MM.1S (cell line): Measurements from ENCODE around the gene VAV3.

Experiments used
- DNase-seq: peaks from one replicate; pipeline ENCODE4 v3.0.0-alpha.2; 2015
- H2AFZ ChIP-seq: fragments of 300-600 bp; sonication (generic); 2 replicates; pipeline ENCODE4 v1.6.0; 2016; ENCODE audit warnings: antibody characterized with exemption, low read length
- H3F3A ChIP-seq: fragments of 300-600 bp; sonication (generic); 2 replicates; pipeline ENCODE4 v1.6.1; 2016; ENCODE audit warnings: mild to moderate bottlenecking, antibody characterized with exemption, low read length, moderate library complexity, mixed read lengths; ENCODE audit not compliant: insufficient read depth
- H3K27ac ChIP-seq: fragments of 300-600 bp; sonication (generic); 2 replicates; pipeline ENCODE4 v1.5.1; 2016; ENCODE audit warnings: mild to moderate bottlenecking, low read length
- H3K27me3 ChIP-seq: fragments of 300-600 bp; sonication (generic); replicated peaks from 2 replicates; pipeline ENCODE4 v1.6.0; 2016; ENCODE audit warnings: low read length; ENCODE audit not compliant: insufficient read depth
- H3K36me3 ChIP-seq: fragments of 300-600 bp; sonication (generic); replicated peaks from 2 replicates; pipeline ENCODE4 v1.6.1; 2016; ENCODE audit warnings: mild to moderate bottlenecking, low read length, mixed read lengths; ENCODE audit not compliant: insufficient read depth
- H3K4me1 ChIP-seq: fragments of 300-600 bp; sonication (generic); 2 replicates; pipeline ENCODE4 v1.6.1; 2016; ENCODE audit warnings: low read length, mixed read lengths
- H3K4me2 ChIP-seq: fragments of 300-600 bp; sonication (generic); 2 replicates; pipeline ENCODE4 v1.6.0; 2016; ENCODE audit warnings: low read depth, low read length
- H3K4me3 ChIP-seq: fragments of 300-600 bp; sonication (generic); 2 replicates; pipeline ENCODE4 v1.5.1; 2016; ENCODE audit warnings: low read length, mixed read lengths
- H3K79me2 ChIP-seq: fragments of 300-600 bp; sonication (generic); 2 replicates; pipeline ENCODE4 v1.6.1; 2016; ENCODE audit warnings: mixed run types, low read length, mixed read lengths
- H3K9ac ChIP-seq: fragments of 300-600 bp; sonication (generic); 2 replicates; pipeline ENCODE4 v1.6.1; 2016; ENCODE audit warnings: low read length, mixed read lengths
- H3K9me2 ChIP-seq: fragments of 300-600 bp; sonication (generic); replicated peaks from 2 replicates; pipeline ENCODE4 v1.6.1; 2016; ENCODE audit warnings: mild to moderate bottlenecking, low read length, mixed read lengths; ENCODE audit not compliant: insufficient read depth
- H3K9me3 ChIP-seq: fragments of 300-600 bp; sonication (generic); replicated peaks from 2 replicates; pipeline ENCODE4 v1.6.1; 2016; ENCODE audit warnings: mild to moderate bottlenecking, low read length, mixed read lengths; ENCODE audit not compliant: insufficient read depth
- H4K20me1 ChIP-seq: fragments of 300-600 bp; sonication (generic); 2 replicates; pipeline ENCODE4 v1.6.1; 2016; ENCODE audit warnings: mild to moderate bottlenecking, low read length, moderate library complexity, mixed read lengths; ENCODE audit not compliant: insufficient read depth
- EZH2 ChIP-seq: fragments of 300-600 bp; sonication (generic); optimal IDR thresholded peaks from 2 replicates; pipeline ENCODE3; 2017; ENCODE audit warnings: low read depth, mild to moderate bottlenecking, antibody characterized with exemption, low read length, mixed read lengths
- EZH2phosphoT487 ChIP-seq: fragments of 300-600 bp; sonication (generic); IDR thresholded peaks from 2 replicates; pipeline ENCODE4 v1.6.1; 2018; ENCODE audit warnings: antibody characterized with exemption, low read length
- TF ChIP-seq, protein P1 (sequence below): fragments of 300-600 bp; sonication (generic); IDR thresholded peaks from 2 replicates; pipeline ENCODE4 v1.5.1; 2016; ENCODE audit warnings: antibody characterized with exemption, low read length, mixed read lengths

VAV3 gene

GRCh38 chr1:107555578-107555977 lies 409.4 kb downstream of the VAV3 start:
- Histone ChIP-seq H3K9me3 (no peaks in the 10 kb centered on the region), H3K4me2 (no peak overlapping the region), H3K27ac (no peak overlapping the region), H3K9me2 (no peaks in the 10 kb centered on the region), H3F3A (no peaks in the 10 kb centered on the region), H2AFZ (no peak overlapping the region), H3K36me3 (no peaks in the 10 kb centered on the region), H3K4me3 (no peak overlapping the region), H3K27me3 (no peaks in the 10 kb centered on the region), H3K4me1 (no peaks in the 10 kb centered on the region), H3K9ac (no peak overlapping the region), H3K79me2 (no peaks in the 10 kb centered on the region), H4K20me1 (no peaks in the 10 kb centered on the region)
- TF ChIP-seq EZH2 (no peak), EZH2phosphoT487 (no peak)
- TF ChIP-seq, protein P1, sequence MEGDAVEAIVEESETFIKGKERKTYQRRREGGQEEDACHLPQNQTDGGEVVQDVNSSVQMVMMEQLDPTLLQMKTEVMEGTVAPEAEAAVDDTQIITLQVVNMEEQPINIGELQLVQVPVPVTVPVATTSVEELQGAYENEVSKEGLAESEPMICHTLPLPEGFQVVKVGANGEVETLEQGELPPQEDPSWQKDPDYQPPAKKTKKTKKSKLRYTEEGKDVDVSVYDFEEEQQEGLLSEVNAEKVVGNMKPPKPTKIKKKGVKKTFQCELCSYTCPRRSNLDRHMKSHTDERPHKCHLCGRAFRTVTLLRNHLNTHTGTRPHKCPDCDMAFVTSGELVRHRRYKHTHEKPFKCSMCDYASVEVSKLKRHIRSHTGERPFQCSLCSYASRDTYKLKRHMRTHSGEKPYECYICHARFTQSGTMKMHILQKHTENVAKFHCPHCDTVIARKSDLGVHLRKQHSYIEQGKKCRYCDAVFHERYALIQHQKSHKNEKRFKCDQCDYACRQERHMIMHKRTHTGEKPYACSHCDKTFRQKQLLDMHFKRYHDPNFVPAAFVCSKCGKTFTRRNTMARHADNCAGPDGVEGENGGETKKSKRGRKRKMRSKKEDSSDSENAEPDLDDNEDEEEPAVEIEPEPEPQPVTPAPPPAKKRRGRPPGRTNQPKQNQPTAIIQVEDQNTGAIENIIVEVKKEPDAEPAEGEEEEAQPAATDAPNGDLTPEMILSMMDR, result no peak
- no peak for DNase-seq

GRCh38 chr1:107552781-107553180 lies 412.2 kb downstream of the VAV3 start:
- TF ChIP-seq EZH2phosphoT487 (no peak), EZH2 (no peak)
- TF ChIP-seq, protein P1, result no peak
- no peak for DNase-seq

DNA sequence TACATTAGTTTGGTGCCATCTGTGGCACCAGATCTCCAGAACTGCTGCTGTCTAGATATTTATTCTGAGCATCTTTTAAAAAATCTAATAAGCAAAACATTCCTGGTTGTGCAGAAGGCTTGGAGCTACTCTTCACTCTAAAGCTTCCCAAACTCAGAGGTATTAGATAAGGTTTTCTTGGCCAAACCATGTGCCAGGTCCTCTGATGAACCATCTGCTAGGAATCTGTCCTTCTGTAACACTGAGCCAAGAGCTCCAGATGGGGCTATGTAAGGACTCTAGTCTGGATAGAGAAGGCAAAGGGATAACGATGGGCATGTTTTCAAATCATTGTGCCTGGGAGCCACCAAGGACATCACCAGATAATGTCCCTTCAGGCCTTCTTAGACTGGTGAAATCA lies 413.5 kb downstream of the VAV3 start:
- H3F3A ChIP-seq, result no peaks in the 10 kb centered on the region
- DNase-seq, result no peak
- no peak overlapping the region for H3K4me2 ChIP-seq
- no peaks in the 10 kb centered on the region for H3K36me3 ChIP-seq
- H3K27ac ChIP-seq, result no peak overlapping the region
- no peak overlapping the region for H3K9ac ChIP-seq
- TF ChIP-seq, protein P1, result no peak
- TF ChIP-seq EZH2phosphoT487 (no peak), EZH2 (no peak)
- H3K27me3 ChIP-seq, result no peaks in the 10 kb centered on the region
- H3K4me1 ChIP-seq, result no peaks in the 10 kb centered on the region
- H4K20me1 ChIP-seq, result no peaks in the 10 kb centered on the region
- H3K79me2 ChIP-seq, result no peaks in the 10 kb centered on the region
- no peak overlapping the region for H2AFZ ChIP-seq
- H3K9me3 ChIP-seq, result no peaks in the 10 kb centered on the region
- H3K4me3 ChIP-seq, result no peak overlapping the region
- H3K9me2 ChIP-seq, result no peaks in the 10 kb centered on the region

More at GRCh38 chr1:107552781-107553180, 412.2 kb downstream of the VAV3 start:
- H3K27ac ChIP-seq, result no peak overlapping the region
- no peak overlapping the region for H2AFZ ChIP-seq
- H3K27me3 ChIP-seq, result no peaks in the 10 kb centered on the region
- no peaks in the 10 kb centered on the region for H3K4me1 ChIP-seq
- no peak overlapping the region for H3K9ac ChIP-seq
- H4K20me1 ChIP-seq, result no peaks in the 10 kb centered on the region
- H3K9me3 ChIP-seq, result no peaks in the 10 kb centered on the region
- H3F3A ChIP-seq, result no peaks in the 10 kb centered on the region
- H3K36me3 ChIP-seq, result no peaks in the 10 kb centered on the region
- no peaks in the 10 kb centered on the region for H3K9me2 ChIP-seq
- H3K4me2 ChIP-seq, result no peak overlapping the region
- no peak overlapping the region for H3K4me3 ChIP-seq
- H3K79me2 ChIP-seq, result no peaks in the 10 kb centered on the region
